Fibroblast of lung (primary cell): Measurements from ENCODE around the gene NDST1. TPM values are rescaled to one million over a fixed set of nuclear protein-coding genes. Genes with fewer than 3 reads are reported as not detected.

ENCODE experiments used
- DNase-seq, 2 donors: peaks; one replicate each; pipeline versions ENCODE4 v3.0.0 to v3.0.0-alpha.2; 2010; ENCODE audit warnings: low read depth in 2 of 2
- H2AFZ ChIP-seq: 2 replicates; pipeline ENCODE4 v1.5.1; 2012; ENCODE audit warnings: low read length, control low read depth, inconsistent platforms
- H3K27ac ChIP-seq: 2 replicates; pipeline ENCODE4 v1.5.1; 2011; ENCODE audit warnings: low read length, control low read depth; ENCODE audit not compliant: insufficient read depth
- H3K27me3 ChIP-seq: 2 replicates; pipeline ENCODE4 v1.5.1; 2011; ENCODE audit warnings: mild to moderate bottlenecking, low read length; ENCODE audit not compliant: control insufficient read depth, insufficient read depth
- H3K36me3 ChIP-seq: 2 replicates; pipeline ENCODE4 v1.5.1; 2011; ENCODE audit warnings: low read length; ENCODE audit not compliant: control insufficient read depth, insufficient read depth
- H3K4me1 ChIP-seq: 2 replicates; pipeline ENCODE4 v1.5.1; 2011; ENCODE audit warnings: low read length; ENCODE audit not compliant: control insufficient read depth, insufficient read depth; ENCODE audit errors: extremely low read depth
- H3K4me2 ChIP-seq: 2 replicates; pipeline ENCODE4 v1.5.1; 2011; ENCODE audit warnings: low read length, control low read depth; ENCODE audit not compliant: insufficient read depth; ENCODE audit errors: extremely low read depth
- H3K4me3 ChIP-seq, 4 experiments: fragments of 200-600 bp in 1 of 4; sonication (generic) in 1 of 4; replicated peaks in 1 of 4; 2 replicates each; pipeline ENCODE4 v1.5.1; 2011 to 2016; ENCODE audit warnings: low read length in 4 of 4, low read depth in 3 of 4, mild to moderate bottlenecking in 3 of 4, control low read depth in 2 of 4, inconsistent platforms in 1 of 4, mixed read lengths in 1 of 4; ENCODE audit not compliant: insufficient read depth in 1 of 4; ENCODE audit errors: control extremely low read depth in 1 of 4
- H3K79me2 ChIP-seq: 2 replicates; pipeline ENCODE4 v1.5.1; 2012; ENCODE audit warnings: mild to moderate bottlenecking, low read length, inconsistent platforms; ENCODE audit not compliant: control insufficient read depth, insufficient read depth
- H3K9ac ChIP-seq: 2 replicates; pipeline ENCODE4 v1.5.1; 2011; ENCODE audit warnings: mild to moderate bottlenecking, low read length, control low read depth; ENCODE audit not compliant: insufficient read depth
- H3K9me3 ChIP-seq: 2 replicates; pipeline ENCODE4 v1.5.1; 2012; ENCODE audit warnings: low read depth, low read length; ENCODE audit not compliant: control insufficient read depth, insufficient read depth
- H4K20me1 ChIP-seq: 2 replicates; pipeline ENCODE4 v1.5.1; 2011; ENCODE audit warnings: low read length; ENCODE audit not compliant: control insufficient read depth, insufficient read depth; ENCODE audit errors: extremely low read depth
- CTCF ChIP-seq, 2 donors: IDR thresholded peaks in 1 of 2; conservative IDR thresholded peaks in 1 of 2; 1 replicate in 1 of 2; 2 replicates in 1 of 2; pipeline ENCODE4 v1.5.1; 2011 to 2012; ENCODE audit warnings: low read length in 2 of 2, control low read depth in 1 of 2, inconsistent platforms in 1 of 2, low read depth in 1 of 2, mild to moderate bottlenecking in 1 of 2
- EZH2 ChIP-seq: IDR thresholded peaks from 2 replicates; pipeline ENCODE4 v1.5.1; 2012; ENCODE audit warnings: low read length, control low read depth, mild to moderate bottlenecking; ENCODE audit errors: missing control alignments
- polyA plus RNA-seq, 2 donors: library from polyadenylated mRNA; depleted of rRNA in 1 of 2; stranded (reverse) in 1 of 2; unstranded in 1 of 2; fragments of >200 nt; gene quantifications; 2 replicates each; pipeline ENCODE4 v1.2.1, GENCODE V29; 2011 to 2012; ENCODE audit warnings: missing spikeins in 1 of 2
- total RNA-seq: library from RNA; depleted of rRNA; stranded (reverse); fragments of >200 nt; gene quantifications from 2 replicates; pipeline ENCODE4 v1.2.1, GENCODE V29; 2014

Gene NDST1
- total and polyA plus RNA-seq, 2 donors (not counting 1 experiment from before 2014, with no cell fraction given) = 38.5 to 94.8 TPM

GRCh38 chr5:150589862-150590601 lies 82.1 kb downstream of the NDST1 start:
- no peak overlapping the region for H3K27ac ChIP-seq
- peak overlapping the region; percentile 46 for H3K4me2 ChIP-seq
- H3K79me2 ChIP-seq = no peaks in the 10 kb centered on the region
- H3K9me3 ChIP-seq = no peaks in the 10 kb centered on the region
- H3K36me3 ChIP-seq = no peaks in the 10 kb centered on the region
- DNase-seq = peak in 1 of 2 donors; percentile 79
- no peaks in the 10 kb centered on the region for H4K20me1 ChIP-seq
- peaks cover 4% of the 10 kb centered on the region for H3K4me1 ChIP-seq
- no peak overlapping the region for H2AFZ ChIP-seq
- TF ChIP-seq EZH2 = no peak
- peak; percentile 82 to 92 for TF ChIP-seq CTCF (conservative IDR thresholded peaks at IDR 0.05 in 1 of 2, IDR thresholded peaks at IDR 0.05 in 1 of 2; ENCODE audit: low read depth in 1 of 2, low read length in 2 of 2)
- H3K27me3 ChIP-seq = peaks cover 2% of the 10 kb centered on the region
- no peak overlapping the region for H3K9ac ChIP-seq
- H3K4me3 ChIP-seq = no peak overlapping the region

- Histone ChIP-seq H3K4me1 (peaks cover 4% of the 10 kb centered on the region), H3K36me3 (no peaks in the 10 kb centered on the region), H2AFZ (no peak overlapping the region), H3K27ac (no peak overlapping the region), H4K20me1 (no peaks in the 10 kb centered on the region), H3K4me2 (no peak overlapping the region), H3K27me3 (peaks cover 2% of the 10 kb centered on the region), H3K9ac (no peak overlapping the region), H3K4me3 (no peak overlapping the region), H3K79me2 (no peaks in the 10 kb centered on the region), H3K9me3 (no peaks in the 10 kb centered on the region)
- TF ChIP-seq CTCF (conservative IDR thresholded peaks at IDR 0.05 in 1 of 2, IDR thresholded peaks at IDR 0.05 in 1 of 2; ENCODE audit: low read depth in 1 of 2, low read length in 2 of 2) (no peak), EZH2 (no peak)
- peak in 1 of 2 donors; percentile 52 for DNase-seq
These were observed 83.2 kb downstream of the NDST1 start for GRCh38 chr5:150590979-150591695.

DNA sequence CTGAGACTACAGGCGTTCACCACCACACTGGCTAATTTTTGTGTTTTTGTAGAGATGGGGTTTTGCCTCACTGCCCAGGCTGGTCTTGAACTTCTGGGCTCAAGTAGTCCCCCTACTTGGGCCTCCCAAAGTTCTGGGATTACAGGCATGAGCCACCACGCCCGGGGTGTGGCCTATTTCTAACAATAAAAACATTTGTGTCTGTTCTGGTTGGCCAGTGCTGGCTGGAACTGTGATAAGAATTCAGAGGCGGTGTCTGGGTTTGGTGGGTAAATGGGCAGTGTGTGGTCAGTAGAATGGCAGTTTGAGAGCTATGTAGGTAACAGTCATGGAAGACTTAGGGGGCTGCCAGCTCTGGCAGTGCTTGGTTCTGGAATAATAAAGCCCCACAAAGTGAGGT lies 85.7 kb downstream of the NDST1 start:
- Histone ChIP-seq H3K79me2 (no peaks in the 10 kb centered on the region), H2AFZ (no peak overlapping the region), H3K4me3 (no peak overlapping the region), H3K36me3 (no peaks in the 10 kb centered on the region), H3K4me1 (peaks cover 4% of the 10 kb centered on the region), H3K27me3 (peaks cover 2% of the 10 kb centered on the region), H3K27ac (no peak overlapping the region), H3K9ac (no peak overlapping the region), H3K9me3 (no peaks in the 10 kb centered on the region), H3K4me2 (no peak overlapping the region), H4K20me1 (no peaks in the 10 kb centered on the region)
- TF ChIP-seq CTCF (conservative IDR thresholded peaks at IDR 0.05 in 1 of 2, IDR thresholded peaks at IDR 0.05 in 1 of 2; ENCODE audit: low read depth in 1 of 2, low read length in 2 of 2) = no peak
- no peak for TF ChIP-seq EZH2
- DNase-seq = peak in 1 of 2 donors; percentile 41
